SK-N-SH (cell line): ENCODE results near the gene KIF12.

Source experiments
- RCOR1 ChIP-seq: fragments of 150-350 bp; IDR thresholded peaks from 2 replicates; pipeline ENCODE4 v1.6.1; 2017; ENCODE audit warnings: antibody characterized with exemption, low read length
- TF ChIP-seq, protein P1 (sequence below): fragments of 200-600 bp; sonication (generic); IDR thresholded peaks from 2 replicates; pipeline ENCODE4 v1.6.1; 2017; ENCODE audit warnings: antibody characterized with exemption, mild to moderate bottlenecking, moderate library complexity

DNA sequence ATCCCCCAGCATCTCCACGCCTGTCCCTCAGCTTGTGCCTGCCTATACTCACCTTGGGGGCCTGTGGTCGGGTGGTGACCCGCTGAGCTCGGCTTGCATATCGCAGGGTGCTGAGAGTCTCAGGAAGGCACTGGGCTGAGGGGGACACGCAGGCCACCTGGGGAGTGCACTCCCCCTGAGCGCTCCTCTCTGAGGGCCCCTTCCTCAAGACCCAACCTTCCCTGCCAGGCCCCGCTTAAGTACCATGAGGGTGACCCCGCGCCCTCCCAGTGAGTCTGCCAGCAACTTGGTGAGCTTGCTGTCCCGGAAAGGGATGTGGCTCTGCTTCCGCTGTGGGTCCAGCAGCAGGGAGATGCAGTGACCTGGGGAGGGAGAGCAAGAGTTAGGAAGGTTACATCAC, 4.1 kb downstream of the KIF12 start:
- TF ChIP-seq, protein P1, sequence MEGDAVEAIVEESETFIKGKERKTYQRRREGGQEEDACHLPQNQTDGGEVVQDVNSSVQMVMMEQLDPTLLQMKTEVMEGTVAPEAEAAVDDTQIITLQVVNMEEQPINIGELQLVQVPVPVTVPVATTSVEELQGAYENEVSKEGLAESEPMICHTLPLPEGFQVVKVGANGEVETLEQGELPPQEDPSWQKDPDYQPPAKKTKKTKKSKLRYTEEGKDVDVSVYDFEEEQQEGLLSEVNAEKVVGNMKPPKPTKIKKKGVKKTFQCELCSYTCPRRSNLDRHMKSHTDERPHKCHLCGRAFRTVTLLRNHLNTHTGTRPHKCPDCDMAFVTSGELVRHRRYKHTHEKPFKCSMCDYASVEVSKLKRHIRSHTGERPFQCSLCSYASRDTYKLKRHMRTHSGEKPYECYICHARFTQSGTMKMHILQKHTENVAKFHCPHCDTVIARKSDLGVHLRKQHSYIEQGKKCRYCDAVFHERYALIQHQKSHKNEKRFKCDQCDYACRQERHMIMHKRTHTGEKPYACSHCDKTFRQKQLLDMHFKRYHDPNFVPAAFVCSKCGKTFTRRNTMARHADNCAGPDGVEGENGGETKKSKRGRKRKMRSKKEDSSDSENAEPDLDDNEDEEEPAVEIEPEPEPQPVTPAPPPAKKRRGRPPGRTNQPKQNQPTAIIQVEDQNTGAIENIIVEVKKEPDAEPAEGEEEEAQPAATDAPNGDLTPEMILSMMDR: no peak
- TF ChIP-seq RCOR1: no peak
